Measurements from ENCODE around the gene ATXN7.

ATXN7 gene

DNA sequence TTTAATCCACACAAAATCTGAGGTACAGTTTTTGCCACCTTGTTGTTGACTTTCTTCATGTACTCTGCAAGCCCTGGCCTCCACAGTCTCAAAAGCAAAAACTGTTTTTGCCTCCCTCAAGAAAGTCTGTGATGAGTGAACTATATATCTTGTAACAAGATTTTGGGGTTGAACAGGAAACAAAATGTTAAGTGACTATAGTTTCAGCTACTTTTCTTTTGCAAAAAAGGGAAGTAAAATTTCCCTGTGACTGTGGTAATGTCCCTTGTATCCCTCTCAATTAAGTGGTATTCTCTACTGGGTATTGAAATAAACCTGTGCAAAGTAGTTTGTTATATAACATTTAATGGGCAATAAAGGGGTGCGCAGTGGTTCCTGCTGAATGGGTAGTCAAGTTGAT lies 69.8 kb downstream of the ATXN7 start:
- DNase-seq, result no peak

- DNase-seq, result peak in 1 of 51 donors; percentile 23
These were observed 70.6 kb downstream of the ATXN7 start for GRCh38 chr3:63934041-63934866.

DNA sequence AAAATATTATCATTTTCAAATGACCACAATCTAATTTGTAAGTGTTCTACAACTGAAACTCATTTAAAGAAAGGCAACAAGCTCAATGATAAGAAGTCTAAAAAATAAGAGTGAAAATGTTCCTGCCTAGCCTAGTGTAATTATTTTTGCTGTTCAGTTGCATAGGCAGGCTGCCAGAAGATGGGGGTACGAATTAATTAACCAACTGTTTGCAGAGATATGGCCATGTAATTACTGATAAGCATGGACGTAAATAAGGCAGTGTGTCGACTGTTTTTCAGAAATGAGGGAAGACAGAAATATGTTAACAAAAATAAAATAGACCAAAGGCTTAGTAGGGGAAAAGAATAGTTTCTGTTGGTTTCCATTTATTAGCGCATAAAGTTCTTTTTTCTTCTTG lies 73.3 kb downstream of the ATXN7 start:
- no peak for DNase-seq

- no peak for DNase-seq
These were observed 74.3 kb downstream of the ATXN7 start for GRCh38 chr3:63937661-63938651.

DNA sequence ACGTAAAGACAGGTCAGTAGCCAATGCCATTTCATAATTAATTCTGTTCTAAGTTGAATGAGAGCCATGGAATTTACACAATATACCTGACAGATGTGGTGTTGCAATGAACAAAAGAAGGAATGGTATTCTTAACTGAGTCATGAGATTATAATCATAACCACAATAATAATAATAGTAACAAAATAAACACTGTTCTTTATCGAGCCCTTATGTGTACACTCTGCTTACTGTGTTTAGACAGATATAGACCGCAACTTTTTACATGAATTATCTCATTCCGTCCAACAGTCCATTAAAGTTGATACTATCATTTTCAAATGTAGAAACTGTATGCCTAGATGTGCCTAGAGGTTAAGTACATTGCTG lies 76.7 kb downstream of the ATXN7 start:
- DNase-seq, result no peak

GRCh38 chr3:63942528-63942927 lies 78.9 kb downstream of the ATXN7 start:
- DNase-seq, result no peak

- DNase-seq, result no peak
These were observed 80.0 kb downstream of the ATXN7 start for GRCh38 chr3:63943678-63944077.

- no peak for DNase-seq
These were observed 82.0 kb downstream of the ATXN7 start for GRCh38 chr3:63945558-63946096.

DNA sequence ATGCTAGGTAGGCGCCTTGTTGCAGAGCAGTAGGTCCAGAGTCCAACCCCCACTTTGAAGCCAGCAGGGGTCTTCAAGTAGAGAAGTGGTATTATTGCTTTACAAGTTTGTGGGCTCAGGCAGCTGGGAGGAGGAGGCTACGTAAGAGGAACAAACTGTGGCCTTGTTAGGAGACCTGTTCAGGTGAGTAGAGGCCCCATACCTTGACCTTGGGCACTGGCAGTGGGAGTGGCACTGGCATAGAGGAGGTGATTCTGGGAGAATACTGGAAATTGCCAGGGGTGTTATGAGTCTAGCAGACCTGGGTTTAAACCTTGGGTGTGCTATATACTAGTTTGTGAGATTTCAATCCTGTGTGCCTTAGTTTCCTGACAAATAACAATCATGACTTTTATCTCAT lies 83.1 kb downstream of the ATXN7 start:
- DNase-seq, result no peak

- no peak for DNase-seq
These were observed 83.9 kb downstream of the ATXN7 start for GRCh38 chr3:63947594-63947993.

DNA sequence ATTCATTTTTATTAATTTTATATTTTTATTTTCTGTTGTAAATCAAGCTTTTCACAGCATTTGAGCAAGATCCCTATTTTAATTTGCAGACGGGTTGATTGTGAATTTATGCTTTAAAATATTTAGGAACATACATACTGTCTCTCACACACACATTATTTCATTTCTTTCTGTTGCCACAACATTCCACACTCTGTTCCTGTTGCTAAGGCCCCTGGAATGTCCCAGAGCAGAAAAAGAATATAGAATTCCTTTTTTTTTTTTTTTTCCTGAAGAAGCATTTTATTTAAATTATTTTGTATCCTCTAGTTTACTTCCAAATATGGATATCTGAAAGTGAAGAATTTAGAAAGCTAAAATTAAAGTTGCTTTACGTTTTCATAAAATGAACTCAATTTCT lies 85.3 kb downstream of the ATXN7 start:
- DNase-seq, result no peak

- no peak for DNase-seq
These were observed 87.0 kb downstream of the ATXN7 start for GRCh38 chr3:63950698-63951097.

DNA sequence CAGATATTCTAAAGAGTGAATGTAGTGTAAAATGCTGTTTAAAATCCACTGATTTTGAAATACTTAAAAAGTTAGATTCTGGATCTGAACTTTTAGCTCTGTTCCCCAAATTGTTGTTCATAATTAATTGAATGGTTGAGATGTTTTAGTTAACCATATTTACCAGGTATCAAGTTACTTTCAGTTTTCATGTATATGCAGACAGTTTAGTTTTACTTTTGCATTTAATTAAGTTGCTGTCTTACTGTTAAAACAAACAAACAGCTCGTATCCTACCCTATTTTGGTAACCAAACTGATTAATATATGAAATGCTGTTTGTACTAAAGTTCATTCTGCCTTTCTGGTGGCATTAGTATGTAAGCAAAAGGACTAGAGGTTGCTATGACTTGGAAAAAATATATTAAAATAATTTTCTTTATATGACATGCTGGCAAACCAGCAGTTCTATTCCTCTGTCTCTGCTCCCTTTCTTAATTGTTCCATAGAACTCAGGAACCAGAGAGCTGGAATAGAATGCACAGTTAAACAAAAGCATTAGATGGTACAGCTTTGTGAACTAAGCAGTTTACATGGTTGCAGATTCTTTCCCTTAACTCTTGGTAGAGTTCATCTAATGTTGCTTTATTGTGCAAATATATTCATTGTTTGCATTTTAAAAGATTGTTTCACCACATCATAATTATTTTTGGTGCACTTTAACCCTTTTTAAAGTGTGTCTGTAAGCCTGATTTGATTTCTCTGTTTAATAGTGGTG lies 88.0 kb downstream of the ATXN7 start:
- DNase-seq, result no peak

DNA sequence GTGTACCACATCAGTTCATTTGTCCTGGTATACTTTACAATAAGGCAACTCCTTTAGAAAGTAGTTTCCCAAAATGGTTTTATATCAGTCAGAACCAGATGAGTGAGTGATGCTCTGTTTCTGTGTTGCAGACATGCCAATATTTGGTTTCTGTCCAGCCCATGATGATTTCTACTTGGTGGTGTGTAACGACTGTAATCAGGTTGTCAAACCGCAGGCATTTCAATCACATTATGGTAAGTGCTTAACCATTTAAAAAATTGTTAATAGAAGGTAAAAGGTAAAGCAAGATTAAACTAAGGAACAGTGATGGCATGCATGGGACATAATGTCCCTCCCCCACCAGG lies 88.6 kb downstream of the ATXN7 start:
- no peak for DNase-seq

DNA sequence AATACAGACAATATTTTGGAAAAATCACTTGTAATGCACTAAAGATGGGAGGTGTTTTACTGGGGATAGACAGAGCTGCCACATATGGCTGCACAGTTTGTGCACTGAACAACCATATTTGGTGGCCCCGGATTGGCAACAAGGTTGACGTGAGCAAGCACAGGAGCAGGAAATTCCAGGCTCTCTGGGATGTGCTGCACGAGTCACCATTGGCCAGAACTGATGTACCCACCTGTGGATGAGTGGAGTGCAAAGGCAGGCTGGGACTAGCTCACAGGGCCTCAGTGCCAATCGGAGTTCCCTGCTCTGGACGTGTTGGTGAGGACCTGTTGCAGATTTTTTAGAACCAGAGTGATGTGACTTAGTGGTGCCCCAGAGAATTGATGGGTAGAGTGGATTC lies 90.5 kb downstream of the ATXN7 start:
- DNase-seq, result no peak

DNA sequence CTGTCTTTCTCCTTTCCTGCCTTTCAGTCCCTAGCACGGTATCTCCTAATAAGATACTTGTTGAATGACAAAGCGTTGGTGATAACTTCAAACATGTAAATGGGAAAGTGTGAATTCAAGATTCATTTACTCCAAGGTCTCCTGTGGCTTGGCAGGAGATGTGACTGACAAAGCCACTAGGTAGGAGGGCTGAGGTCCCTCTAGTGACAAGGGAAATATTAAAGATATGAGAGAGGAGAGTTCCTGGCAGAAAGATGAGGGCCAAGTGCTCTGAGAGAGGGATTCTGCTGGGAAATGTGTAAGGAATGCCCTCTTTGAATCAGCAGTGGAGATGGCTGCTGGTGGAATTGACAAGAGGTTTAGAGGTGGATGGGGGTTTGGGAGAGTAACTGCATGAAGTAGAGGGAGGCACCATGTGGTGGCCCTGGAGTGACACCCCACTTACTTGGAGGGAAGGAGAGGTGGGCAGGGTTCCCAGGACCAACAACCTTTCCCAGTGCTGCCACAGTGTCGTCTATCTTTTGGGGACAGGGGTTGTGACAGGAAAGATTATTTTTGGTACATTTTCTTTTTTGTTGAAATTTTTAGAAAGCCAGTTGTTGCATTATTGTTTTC lies 91.5 kb downstream of the ATXN7 start:
- no peak for DNase-seq

GRCh38 chr3:63955830-63956545 lies 92.3 kb downstream of the ATXN7 start:
- no peak for DNase-seq

- no peak for DNase-seq
These were observed 95.5 kb downstream of the ATXN7 start for GRCh38 chr3:63959146-63959545.

GRCh38 chr3:63960048-63960711 lies 96.5 kb downstream of the ATXN7 start:
- peak in 14 of 51 donors; percentile 3 to 15 (median 10) for DNase-seq

GRCh38 chr3:63961891-63962290 lies 98.2 kb downstream of the ATXN7 start:
- peak in 1 of 51 donors; percentile 29 for DNase-seq

Data from hypothalamus (tissue), 51 donors.